Liver (tissue), 2 donors: ENCODE results near the gene PSAT1.

Experiments
- FOXA1 ChIP-seq: IDR thresholded peaks from 2 replicates; pipeline ENCODE4 v1.6.1; 2016; ENCODE audit warnings: antibody characterized with exemption
- SP1 ChIP-seq: IDR thresholded peaks from 2 replicates; pipeline ENCODE4 v1.6.1; 2018; ENCODE audit warnings: antibody characterized with exemption, mild to moderate bottlenecking
- TAF1 ChIP-seq: conservative IDR thresholded peaks from 2 replicates; pipeline ENCODE4 v1.6.1; 2016; ENCODE audit warnings: antibody characterized with exemption, mild to moderate bottlenecking
- donor health status: healthy.

DNA sequence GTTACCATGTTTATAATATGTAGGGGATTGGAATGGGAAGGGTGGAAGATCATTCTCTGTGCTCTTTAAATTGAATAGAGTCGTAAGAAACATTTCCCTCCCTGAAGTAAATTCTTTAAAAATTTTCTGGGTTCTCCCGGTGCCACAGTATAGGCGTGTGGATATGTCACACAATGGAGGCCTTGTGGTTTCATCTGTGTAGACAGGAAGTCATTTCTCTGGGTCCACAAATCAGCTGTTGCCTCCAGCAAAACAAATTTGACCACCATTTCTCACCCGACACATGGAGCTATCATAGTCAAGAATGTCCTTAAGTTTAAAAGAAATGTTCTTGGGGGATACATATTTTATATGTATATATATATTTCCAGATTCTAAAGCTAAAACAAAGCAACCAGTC, 43.6 kb upstream of the PSAT1 start:
- TF ChIP-seq SP1 (no peak), TAF1 (no peak), FOXA1 (no peak)
